Esophagus squamous epithelium (tissue), 5 donors: Measurements from ENCODE around the gene LRRC63. TPM values are rescaled to one million over a fixed set of nuclear protein-coding genes. Genes with fewer than 3 reads are reported as not detected.
A peak's percentile ranks its signal among the peaks of the same experiment; 100 is the strongest.

Experiments
- DNase-seq: peaks from one replicate; lab custom pipeline; 2025; lab: John Stamatoyannopoulos, UW
- H3K27ac ChIP-seq, 4 donors: fragments of 200-600 bp; sonication (generic); one replicate each; pipeline ENCODE4 v1.5.1; 2016 to 2019; ENCODE audit warnings: mild to moderate bottlenecking in 1 of 4
- H3K27me3 ChIP-seq, 4 donors: fragments of 200-600 bp; sonication (generic); 1 replicate in 3 of 4; 2 replicates in 1 of 4; pipeline versions ENCODE4 v1.5.1 to v1.6.0; 2017 to 2021; ENCODE audit warnings: antibody characterized with exemption in 1 of 4
- H3K36me3 ChIP-seq, 3 donors: fragments of 200-600 bp; sonication (generic); one replicate each; pipeline ENCODE4 v1.5.1; 2016 to 2019
- H3K4me1 ChIP-seq, 3 donors: fragments of 200-600 bp; sonication (generic); one replicate each; pipeline ENCODE4 v1.5.1; 2017 to 2019
- H3K4me3 ChIP-seq, 4 donors: fragments of 200-600 bp; sonication (generic); 1 replicate in 3 of 4; 2 replicates in 1 of 4; pipeline ENCODE4 v1.5.1; 2016 to 2019; ENCODE audit warnings: mild to moderate bottlenecking in 2 of 4, moderate library complexity in 1 of 4
- H3K9me3 ChIP-seq, 3 donors: fragments of 200-600 bp; sonication (generic); one replicate each; pipeline ENCODE4 v1.5.1; 2016 to 2019
- CTCF ChIP-seq, 6 experiments: fragments of 450-650 bp in 4 of 6; fragments of 200-600 bp in 2 of 6; sonication (generic) in 2 of 6; IDR thresholded peaks; one replicate each; pipeline ENCODE4 v1.5.1; 2016 to 2019; ENCODE audit warnings: antibody characterized with exemption in 6 of 6, mild to moderate bottlenecking in 4 of 6, moderate library complexity in 4 of 6
- POLR2A ChIP-seq, 4 donors: fragments of 450-650 bp; IDR thresholded peaks; one replicate each; pipeline ENCODE4 v1.6.1; 2017; ENCODE audit warnings: antibody characterized with exemption in 4 of 4, mild to moderate bottlenecking in 4 of 4, moderate library complexity in 3 of 4
- WGBS, 2 donors: methylation state at CpG; one replicate each; pipeline ENCODE4 v1.1.5; 2018; 5-methylcytosine and 5-hydroxymethylcytosine counted together
- intact Hi-C: fragments of 100-400 bp; cut with DNase I; formaldehyde crosslinking; loops from one replicate; pipeline ENCODE4 v1.15.0; 2022
- total RNA-seq, 4 donors: library from RNA; depleted of rRNA; stranded (reverse); fragments of >200 nt; gene quantifications; one replicate each; pipeline ENCODE4 v1.1.0, GENCODE V29; 2016
- donor health status: DM: yes; HTN: yes; CAD: no.

The LRRC63 gene
- total RNA-seq, 4 donors from 2014 or later = not detected

DNA sequence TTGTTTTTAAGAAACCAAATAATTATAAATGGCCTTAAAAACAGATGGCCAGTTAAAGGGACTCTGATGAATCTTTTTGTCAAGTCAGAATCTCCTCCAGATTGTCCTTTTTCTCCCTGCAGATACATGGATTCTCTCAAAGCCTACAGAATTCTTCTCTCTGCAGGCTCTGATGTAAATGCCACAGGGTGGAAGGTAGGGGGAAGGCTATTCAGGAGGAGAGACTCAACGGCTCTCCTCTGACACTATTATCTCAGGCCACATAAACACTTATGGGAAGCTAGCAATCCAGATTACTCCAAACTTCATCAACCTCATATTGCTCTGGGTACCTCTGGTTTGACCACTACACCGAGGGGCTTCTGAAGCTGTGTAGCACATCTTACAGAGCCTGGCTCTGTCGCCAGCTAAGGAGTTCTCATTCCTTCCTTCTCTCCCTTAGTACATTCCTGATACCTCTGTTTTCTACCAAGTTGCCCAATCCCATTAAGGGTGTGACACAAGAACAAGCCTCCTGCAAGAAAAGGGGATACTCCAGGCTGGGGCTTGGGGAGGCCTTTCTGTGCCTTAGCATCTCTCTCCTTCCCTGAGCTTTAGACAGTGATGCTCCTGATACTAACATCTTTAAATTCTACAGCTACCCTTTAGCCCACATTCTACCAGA lies 44.6 kb upstream of the LRRC63 start:
- H3K36me3 ChIP-seq = no peaks in the 10 kb centered on the region
- no peak for TF ChIP-seq CTCF (IDR thresholded peaks at IDR 0.05)
- no peak for TF ChIP-seq POLR2A (IDR thresholded peaks at IDR 0.05)
- peaks cover 0 to 31% (median 0%) of the 10 kb centered on the region in 3 donors for H3K4me1 ChIP-seq
- 54 to 73% methylated on average over 3 of the region's 3 CpGs for WGBS, 2 donors
- no peak for DNase-seq
- no peak overlapping the region for H3K4me3 ChIP-seq
- intact Hi-C loops = no loop called here
- peaks cover 0 to 7% (median 0%) of the 10 kb centered on the region in 4 donors for H3K27me3 ChIP-seq
- H3K27ac ChIP-seq = no peak overlapping the region
- H3K9me3 ChIP-seq = no peaks in the 10 kb centered on the region

- H3K36me3 ChIP-seq = no peaks in the 10 kb centered on the region
- H3K9me3 ChIP-seq = no peaks in the 10 kb centered on the region
- DNase-seq = no peak
- intact Hi-C loops = no loop called here
- peaks cover 0 to 10% (median 0%) of the 10 kb centered on the region in 4 donors for H3K27me3 ChIP-seq
- no peak overlapping the region for H3K27ac ChIP-seq
- no peak overlapping the region for H3K4me3 ChIP-seq
- H3K4me1 ChIP-seq = peaks cover 0 to 35% (median 0%) of the 10 kb centered on the region in 3 donors
- TF ChIP-seq CTCF (IDR thresholded peaks at IDR 0.05) (no peak), POLR2A (IDR thresholded peaks at IDR 0.05) (no peak)
- 31 to 35% methylated on average over 4 of the region's 8 CpGs for WGBS, 2 donors
These were observed 43.4 kb upstream of the LRRC63 start for GRCh38 chr13:46168341-46168740.

DNA sequence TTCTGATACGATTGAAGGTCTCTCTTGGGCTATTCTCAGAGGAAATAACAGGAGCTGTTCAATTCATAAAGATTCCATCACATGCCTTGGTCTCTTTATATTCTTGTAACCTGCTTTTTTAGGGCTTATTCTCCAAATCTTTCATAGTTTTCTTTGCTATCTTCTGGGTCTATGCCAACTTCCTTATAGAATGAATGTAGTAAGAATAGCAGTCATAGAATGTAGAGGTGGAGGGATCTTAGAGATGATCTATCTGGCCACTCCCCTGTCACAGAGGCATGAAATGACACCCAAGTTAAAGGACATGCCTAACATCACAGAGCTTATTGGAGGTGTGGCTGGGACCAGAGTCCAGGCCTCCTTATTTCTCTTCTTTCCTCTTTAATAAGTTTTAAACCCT lies 42.9 kb upstream of the LRRC63 start:
- intact Hi-C loops = no loop called here
- no peak overlapping the region for H3K4me3 ChIP-seq
- H3K27me3 ChIP-seq = peaks cover 0 to 10% (median 0%) of the 10 kb centered on the region in 4 donors
- no peak for DNase-seq
- no peaks in the 10 kb centered on the region for H3K36me3 ChIP-seq
- TF ChIP-seq CTCF (IDR thresholded peaks at IDR 0.05) (no peak), POLR2A (IDR thresholded peaks at IDR 0.05) (no peak)
- no peaks in the 10 kb centered on the region for H3K9me3 ChIP-seq
- H3K27ac ChIP-seq = no peak overlapping the region
- WGBS, 2 donors = 19 to 25% methylated on average over 1 of the region's 1 CpG
- H3K4me1 ChIP-seq = peaks cover 0 to 35% (median 0%) of the 10 kb centered on the region in 3 donors

GRCh38 chr13:46169758-46170157 lies 42.0 kb upstream of the LRRC63 start:
- intact Hi-C loops = no loop called here
- H3K27me3 ChIP-seq = peaks cover 0 to 10% (median 0%) of the 10 kb centered on the region in 4 donors
- no peak for DNase-seq
- peaks cover 0 to 35% (median 0%) of the 10 kb centered on the region in 3 donors for H3K4me1 ChIP-seq
- H3K4me3 ChIP-seq = no peak overlapping the region
- TF ChIP-seq POLR2A (IDR thresholded peaks at IDR 0.05) = no peak
- TF ChIP-seq CTCF (IDR thresholded peaks at IDR 0.05) = no peak
- no peak overlapping the region for H3K27ac ChIP-seq
- no peaks in the 10 kb centered on the region for H3K9me3 ChIP-seq
- H3K36me3 ChIP-seq = no peaks in the 10 kb centered on the region
- 68 to 69% methylated on average over 2 of the region's 2 CpGs for WGBS, 2 donors

GRCh38 chr13:46170268-46170667 lies 41.5 kb upstream of the LRRC63 start:
- DNase-seq = no peak
- Histone ChIP-seq H3K36me3 (no peaks in the 10 kb centered on the region), H3K27ac (peak overlapping the region in 1 of 4 donors; percentile 6), H3K9me3 (no peaks in the 10 kb centered on the region), H3K4me1 (peaks cover 0 to 35% (median 0%) of the 10 kb centered on the region in 3 donors), H3K27me3 (peaks cover 0 to 10% (median 0%) of the 10 kb centered on the region in 4 donors), H3K4me3 (no peak overlapping the region)
- 64 to 78% methylated on average over 4 to 5 of the region's 7 CpGs for WGBS, 2 donors
- no peak for TF ChIP-seq POLR2A (IDR thresholded peaks at IDR 0.05)
- TF ChIP-seq CTCF (IDR thresholded peaks at IDR 0.05) = no peak
- intact Hi-C loops = no loop called here
